ENCODE measurements around the gene AK4.

DNA sequence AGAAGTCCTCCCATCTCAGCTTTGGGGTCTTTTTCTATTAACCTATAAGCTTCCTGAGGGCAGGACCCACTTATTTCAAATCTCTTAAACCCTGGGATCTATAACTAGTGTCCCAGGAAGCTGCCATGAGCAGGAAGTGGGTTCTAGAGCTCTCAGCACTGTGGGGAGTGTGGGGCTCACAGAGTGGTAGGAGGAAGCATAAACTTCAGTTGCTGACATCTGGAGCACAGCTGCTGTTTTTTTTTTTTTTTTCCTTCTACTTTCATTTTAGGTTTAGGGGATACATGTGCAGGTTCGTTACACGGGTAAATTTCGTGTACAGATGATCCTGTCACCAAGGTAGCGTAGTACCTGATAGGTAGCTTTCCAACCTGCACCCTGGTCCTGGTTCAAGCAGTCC lies 59.3 kb downstream of the AK4 start:
- TF ChIP-seq, protein P1, sequence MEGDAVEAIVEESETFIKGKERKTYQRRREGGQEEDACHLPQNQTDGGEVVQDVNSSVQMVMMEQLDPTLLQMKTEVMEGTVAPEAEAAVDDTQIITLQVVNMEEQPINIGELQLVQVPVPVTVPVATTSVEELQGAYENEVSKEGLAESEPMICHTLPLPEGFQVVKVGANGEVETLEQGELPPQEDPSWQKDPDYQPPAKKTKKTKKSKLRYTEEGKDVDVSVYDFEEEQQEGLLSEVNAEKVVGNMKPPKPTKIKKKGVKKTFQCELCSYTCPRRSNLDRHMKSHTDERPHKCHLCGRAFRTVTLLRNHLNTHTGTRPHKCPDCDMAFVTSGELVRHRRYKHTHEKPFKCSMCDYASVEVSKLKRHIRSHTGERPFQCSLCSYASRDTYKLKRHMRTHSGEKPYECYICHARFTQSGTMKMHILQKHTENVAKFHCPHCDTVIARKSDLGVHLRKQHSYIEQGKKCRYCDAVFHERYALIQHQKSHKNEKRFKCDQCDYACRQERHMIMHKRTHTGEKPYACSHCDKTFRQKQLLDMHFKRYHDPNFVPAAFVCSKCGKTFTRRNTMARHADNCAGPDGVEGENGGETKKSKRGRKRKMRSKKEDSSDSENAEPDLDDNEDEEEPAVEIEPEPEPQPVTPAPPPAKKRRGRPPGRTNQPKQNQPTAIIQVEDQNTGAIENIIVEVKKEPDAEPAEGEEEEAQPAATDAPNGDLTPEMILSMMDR (IDR thresholded peaks at IDR 0.05), result no peak
- no peak for TF ChIP-seq POLR2A (IDR thresholded peaks at IDR 0.05)
